Stimulated activated CD8-positive, alpha-beta memory T cell treated with anti-CD3 and anti-CD28 coated beads, Interleukin-4, amount 100 ng/mL, for 48 hours (primary cell): ENCODE measurements around the gene ZNF556.

ENCODE experiments used
- DNase-seq: peaks from one replicate; pipeline ENCODE4 v3.0.0-alpha.2; 2020

The ZNF556 gene

DNA sequence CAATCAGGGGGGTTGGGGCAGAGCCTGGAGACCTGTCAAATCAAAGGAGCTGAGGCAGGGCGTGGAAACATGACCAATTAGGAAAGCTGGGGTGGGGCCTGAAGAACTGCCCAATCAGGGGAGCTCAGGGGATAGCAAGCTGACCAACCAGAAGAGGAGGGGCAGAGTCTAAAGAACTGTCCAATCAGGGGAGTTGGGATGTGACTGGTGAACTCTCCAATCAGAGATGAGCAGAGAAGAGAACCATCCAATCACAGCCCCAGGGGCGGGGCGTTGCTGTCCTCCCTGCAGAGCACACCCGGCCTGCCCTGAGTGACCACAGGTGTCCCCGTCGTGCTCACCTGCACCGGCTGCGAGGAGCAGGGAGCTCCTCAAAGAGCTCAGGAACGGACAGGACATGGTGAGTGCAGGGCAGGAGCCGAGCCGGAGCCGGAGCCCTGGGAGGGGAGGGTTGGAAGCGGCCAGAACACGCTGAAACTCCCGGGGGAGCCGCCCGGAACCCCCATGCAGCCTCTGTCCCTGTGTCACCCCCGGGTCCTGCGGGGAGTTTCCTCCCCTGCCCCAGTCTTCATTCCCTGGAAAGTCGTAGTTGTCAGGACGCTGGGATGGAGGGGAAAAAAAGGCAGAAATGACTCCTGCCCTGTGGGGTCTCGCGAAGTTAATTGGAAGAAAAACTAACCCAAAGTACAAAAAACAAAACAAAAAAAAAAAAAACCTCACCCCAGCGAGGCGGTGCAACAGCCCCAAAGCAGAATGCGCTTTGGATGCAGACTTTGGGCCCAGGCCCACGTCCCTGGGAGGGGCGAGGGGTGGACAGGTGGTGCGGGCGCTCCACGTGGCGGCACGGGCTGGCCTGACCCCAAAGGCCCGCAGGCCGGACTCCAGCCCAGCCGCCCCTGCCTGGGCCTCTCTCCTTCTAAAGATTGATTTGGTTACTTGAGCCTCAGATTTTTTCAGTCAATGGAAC, at the start of gene ZNF556:
Gene ZNF556, plus strand, starts transcription at position 311 of the 967 bp plus-strand sequence. Its CDS starts 87 bp downstream, at position 398.
- DNase-seq = no peak

DNA sequence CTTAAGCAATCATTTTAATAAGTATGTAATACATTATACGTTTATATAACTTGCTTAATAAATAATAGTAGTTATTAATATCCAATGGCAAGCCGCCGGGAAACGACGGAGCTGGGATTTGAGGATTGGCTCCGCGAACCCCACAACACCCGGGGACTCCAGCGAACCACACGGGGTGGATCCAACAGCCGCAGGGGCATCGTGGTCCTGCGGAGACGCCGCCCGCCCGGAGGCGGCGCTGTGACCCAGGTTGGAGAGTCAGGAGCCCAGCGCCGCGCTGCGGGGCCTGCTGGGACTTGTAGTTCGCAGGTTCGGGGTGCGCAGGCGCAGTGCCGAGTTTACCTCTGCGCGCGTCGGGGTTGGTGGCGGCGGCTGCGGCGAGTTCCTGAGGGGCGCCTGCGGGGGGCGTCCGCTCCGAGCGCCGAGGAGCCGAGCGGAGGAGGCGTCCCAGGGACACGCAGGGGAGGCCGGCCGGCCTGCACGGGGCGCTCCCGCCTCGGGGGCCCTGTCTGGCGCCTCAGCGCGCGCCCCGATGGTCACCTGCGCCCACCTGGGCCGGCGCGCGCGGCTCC, 47.5 kb upstream of the ZNF556 start, which contains the start of gene ZNF554:
Gene ZNF554, plus strand, starts transcription at position 329 of the 572 bp plus-strand sequence. Its CDS starts 204 bp downstream, at position 533.
- DNase-seq = peak; percentile 99

- peak; percentile 32 for DNase-seq
Measured at GRCh38 chr19:2820112-2820702, 46.9 kb upstream of the ZNF556 start.

- DNase-seq = no peak
Measured at GRCh38 chr19:2822846-2823245, 44.3 kb upstream of the ZNF556 start.

DNA sequence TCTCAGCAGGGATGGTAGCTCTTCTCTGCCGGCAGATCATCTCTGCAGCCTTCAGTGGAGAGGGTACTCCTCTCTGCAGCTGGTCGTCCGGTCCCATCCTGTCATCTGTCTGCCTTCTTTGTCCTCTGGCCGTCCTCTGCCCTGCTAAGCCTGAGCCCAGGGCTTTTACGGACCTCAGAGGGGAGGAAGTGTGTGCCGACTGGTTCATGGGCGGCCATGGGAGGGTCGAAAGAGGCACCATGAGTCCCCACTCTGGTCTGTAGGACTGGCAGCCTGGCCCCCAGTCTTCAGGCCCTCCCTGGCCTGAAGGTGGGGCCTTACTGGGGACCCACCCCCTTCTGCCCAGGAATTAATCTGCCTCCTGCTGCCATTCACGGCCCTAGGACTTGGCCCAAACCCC, 43.5 kb upstream of the ZNF556 start:
- no peak for DNase-seq

DNA sequence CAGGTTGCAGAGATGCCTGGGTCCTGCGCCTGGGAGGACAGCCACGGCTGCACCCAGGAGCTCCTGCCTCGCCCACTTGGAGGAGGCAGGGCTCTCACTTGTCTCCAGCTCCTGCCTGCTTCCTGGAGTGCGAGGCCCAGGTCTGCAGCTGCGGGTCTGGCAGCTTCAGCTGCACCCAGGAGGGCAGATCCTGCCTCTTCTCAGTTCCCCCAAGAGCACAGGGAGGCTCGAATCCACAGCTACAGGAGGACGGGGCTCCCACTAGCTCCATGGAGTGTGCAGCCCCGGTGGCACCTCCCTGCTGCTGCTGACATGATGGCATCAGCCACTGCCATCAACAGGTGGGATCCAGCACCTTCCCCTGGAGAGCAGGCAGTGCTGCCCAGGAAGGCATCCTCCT, 43.0 kb upstream of the ZNF556 start:
- no peak for DNase-seq

DNA sequence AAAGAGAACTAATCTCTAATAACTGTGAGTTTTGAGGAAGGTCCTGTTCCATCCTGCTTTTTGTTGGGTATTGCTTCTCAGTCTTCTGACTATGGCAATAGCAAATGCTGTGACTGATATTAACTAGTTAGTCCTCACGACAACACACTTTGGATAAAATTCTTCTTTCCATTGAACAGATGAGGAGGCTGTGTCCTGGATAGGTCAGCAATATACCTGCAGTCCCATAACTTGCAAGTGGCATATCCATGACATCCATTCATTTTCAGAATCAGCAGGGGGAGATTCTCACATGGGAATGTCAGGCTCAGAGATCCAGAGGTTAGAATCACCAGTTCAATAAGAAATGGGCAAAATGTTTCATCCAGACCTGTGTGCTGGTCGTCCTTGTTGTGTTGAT, 40.1 kb upstream of the ZNF556 start:
- DNase-seq = no peak

GRCh38 chr19:2827840-2828489, 39.2 kb upstream of the ZNF556 start:
- no peak for DNase-seq

DNA sequence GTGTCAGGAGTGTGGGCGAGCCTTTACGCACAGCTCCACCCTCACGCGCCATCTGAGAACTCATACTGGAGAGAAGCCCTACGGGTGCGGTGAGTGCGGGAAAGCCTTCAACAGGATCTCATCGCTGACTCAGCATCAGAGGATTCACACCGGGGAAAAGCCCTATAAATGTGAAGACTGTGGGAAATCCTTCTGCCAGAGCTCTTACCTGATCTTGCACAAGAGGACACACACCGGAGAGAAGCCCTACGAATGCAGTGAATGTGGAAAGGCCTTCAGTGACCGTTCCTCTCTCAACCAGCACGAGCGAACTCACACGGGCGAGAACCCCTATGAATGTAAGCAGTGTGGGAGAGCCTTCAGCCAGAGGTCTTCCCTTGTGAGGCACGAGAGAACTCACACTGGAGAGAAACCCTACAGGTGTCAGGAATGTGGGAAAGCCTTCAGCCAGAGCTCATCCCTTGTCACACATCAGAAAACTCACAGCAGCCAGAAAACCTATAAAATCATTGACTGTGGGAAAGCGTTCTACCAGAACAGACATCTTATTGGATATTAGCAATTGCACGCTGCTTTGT, 32.8 kb upstream of the ZNF556 start:
- DNase-seq = no peak

DNA sequence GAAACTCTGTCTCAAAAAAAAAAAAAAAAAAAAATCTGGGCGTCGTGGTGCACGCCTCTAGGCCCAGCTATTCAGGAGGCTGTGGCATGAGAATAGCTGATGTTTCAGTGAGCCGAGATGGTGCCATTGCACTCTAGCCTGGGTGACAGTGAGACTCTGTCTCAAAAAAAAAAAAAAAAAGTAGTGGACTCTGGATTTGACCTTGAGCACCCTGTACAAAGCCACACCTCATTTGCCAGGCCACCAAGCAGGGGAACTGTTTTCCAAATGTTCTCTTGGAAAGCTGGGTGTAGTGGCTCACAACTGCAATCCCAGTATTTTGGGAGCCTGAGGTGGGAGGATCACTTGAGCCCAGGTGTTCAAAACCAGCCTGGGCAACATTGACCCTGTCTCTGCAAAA, 29.7 kb upstream of the ZNF556 start:
- DNase-seq = no peak

- peak; percentile 98 for DNase-seq
Measured at GRCh38 chr19:2840794-2841791, 26.0 kb upstream of the ZNF556 start, which contains the start of gene ZNF555. Gene ZNF555, plus strand, starts transcription at chr19:2841475. Its CDS starts 98 bp downstream, at chr19:2841573.

DNA sequence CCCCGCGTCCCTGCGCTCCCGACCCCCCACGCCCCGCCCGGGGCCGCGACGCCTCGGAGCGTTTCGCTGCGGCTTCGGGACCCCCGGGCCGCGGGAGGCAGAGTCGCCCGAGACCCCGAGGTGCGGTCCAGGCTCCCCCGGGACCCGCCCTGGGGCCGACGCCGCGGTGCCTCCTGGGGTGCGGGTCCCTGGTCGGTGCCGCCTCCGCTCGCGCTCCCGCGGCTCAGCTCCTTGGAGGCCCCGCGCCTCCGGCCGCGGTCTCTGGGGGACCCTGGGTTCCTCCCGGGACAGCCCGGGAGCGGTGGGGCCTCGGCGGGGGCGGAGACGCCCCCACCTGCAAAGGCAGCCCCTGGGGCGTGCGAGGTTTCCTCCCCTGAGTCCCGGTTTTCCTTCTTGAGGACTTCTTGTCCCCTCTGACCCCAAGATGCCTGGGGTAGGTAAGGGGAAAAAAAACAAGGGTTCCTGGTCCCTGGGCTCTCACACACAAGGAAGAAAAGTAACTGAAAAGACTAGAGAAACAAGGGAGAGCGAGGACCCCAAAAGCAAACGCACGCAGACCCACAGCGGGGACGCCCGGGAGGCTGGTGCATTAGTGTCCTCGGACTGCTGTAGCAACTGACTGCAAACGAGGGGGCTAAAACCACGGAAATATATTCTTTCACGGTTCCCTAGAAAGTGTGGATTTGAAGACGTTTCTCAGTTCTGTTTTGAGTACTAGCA, 25.1 kb upstream of the ZNF556 start:
- DNase-seq = no peak

- DNase-seq = no peak
Measured at GRCh38 chr19:2845107-2845506, 22.0 kb upstream of the ZNF556 start.

GRCh38 chr19:2846180-2846894, 20.8 kb upstream of the ZNF556 start:
- no peak for DNase-seq

GRCh38 chr19:2847507-2847906, 19.6 kb upstream of the ZNF556 start:
- no peak for DNase-seq

GRCh38 chr19:2848616-2849015, 18.5 kb upstream of the ZNF556 start:
- no peak for DNase-seq

DNA sequence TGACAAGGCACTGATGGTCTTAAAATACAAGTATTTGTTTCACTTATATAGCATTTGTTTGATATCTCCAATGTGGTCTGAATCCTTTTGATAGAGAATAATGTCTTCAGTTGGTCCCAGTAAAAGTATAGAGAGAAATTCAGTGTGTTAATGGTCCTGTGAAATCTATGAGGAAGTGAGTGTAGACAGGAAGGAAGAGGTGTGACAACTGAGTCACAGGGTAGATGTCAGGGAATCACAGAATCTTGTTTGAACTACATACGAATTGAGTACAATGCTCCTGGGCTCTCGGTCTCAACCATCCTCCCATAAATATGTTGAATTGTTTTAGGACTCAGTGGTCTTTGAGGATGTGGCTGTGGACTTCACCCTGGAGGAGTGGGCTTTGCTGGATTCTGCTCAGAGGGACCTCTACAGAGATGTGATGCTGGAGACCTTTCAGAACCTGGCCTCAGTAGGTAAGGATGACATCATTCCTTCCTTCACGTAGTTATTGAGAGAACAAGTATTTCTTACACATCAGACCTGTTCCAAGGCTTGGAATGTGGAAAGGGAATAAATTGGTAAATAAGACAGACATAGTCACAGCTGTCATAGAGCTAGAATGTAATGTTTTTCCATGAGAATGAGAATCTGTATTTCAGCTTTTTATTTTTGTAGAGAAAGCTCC, 16.7 kb upstream of the ZNF556 start:
- DNase-seq = no peak

GRCh38 chr19:2852598-2852997, 14.5 kb upstream of the ZNF556 start:
- DNase-seq = no peak

GRCh38 chr19:2853015-2853606, 14.0 kb upstream of the ZNF556 start:
- no peak for DNase-seq
